Activated CD8-positive, alpha-beta T cell treated with anti-CD3 and anti-CD28 coated beads for 36 hours (primary cell): ENCODE results near the gene OPN3. TPM values are rescaled to one million over a fixed set of nuclear protein-coding genes. Genes with fewer than 3 reads are reported as not detected.
"Not testable (repeated sequence)": the region's sequence is repeated elsewhere in the genome, so short reads cannot be mapped to it uniquely, and the experiment has no call there.

Experiments used
- ATAC-seq: fragments of 200-7000 bp; cut with Tn5 transposase; one replicate; pipeline ENCODE4 v1.10.0; 2021; ENCODE audit warnings: mild to moderate bottlenecking, moderate library complexity
- CTCF ChIA-PET: fragments of 350-600 bp; sonication (Branson Sonifier 250); formaldehyde crosslinking; loops from one replicate; lab custom pipeline; 2021; ENCODE audit warnings: antibody characterized with exemption; lab: Charles Lee
- POLR2A ChIA-PET: fragments of 350-600 bp; sonication (Branson Sonifier 250); formaldehyde crosslinking; loops from one replicate; lab custom pipeline; 2021; ENCODE audit warnings: antibody characterized with exemption; lab: Charles Lee
- DNase-seq: peaks from one replicate; pipeline ENCODE4 v3.0.0-alpha.2; 2020
- H3K27ac Mint-ChIP-seq: one replicate; pipeline ENCODE4 v1.8.0; 2021; ENCODE audit warnings: mild to moderate bottlenecking, mixed read lengths
- H3K27me3 Mint-ChIP-seq: one replicate; pipeline ENCODE4 v1.8.0; 2021; ENCODE audit warnings: mixed read lengths
- H3K36me3 Mint-ChIP-seq: one replicate; pipeline ENCODE4 v1.8.0; 2021; ENCODE audit warnings: low read depth, mixed read lengths
- H3K4me1 Mint-ChIP-seq: one replicate; pipeline ENCODE4 v1.8.0; 2021; ENCODE audit warnings: low read depth, mixed read lengths
- H3K4me3 Mint-ChIP-seq: one replicate; pipeline ENCODE4 v1.8.0; 2021; ENCODE audit warnings: mild to moderate bottlenecking, moderate library complexity, mixed read lengths
- H3K9me3 Mint-ChIP-seq: one replicate; pipeline ENCODE4 v1.8.0; 2021; ENCODE audit warnings: mixed read lengths
- CTCF ChIP-seq: fragments of 200-600 bp; IDR thresholded peaks from one replicate; pipeline ENCODE4 v1.8.0; 2022; ENCODE audit warnings: antibody characterized with exemption, mild to moderate bottlenecking
- intact Hi-C: fragments of 100-400 bp; cut with micrococcal nuclease; formaldehyde crosslinking; loops from one replicate; pipeline ENCODE4 v1.10.0; 2022
- total RNA-seq, 2 experiments: library from RNA; stranded (reverse); gene quantifications; one replicate each; pipeline ENCODE4 v1.2.3, GENCODE V29; 2021

OPN3 gene
- total RNA-seq, 2 experiments from 2014 or later = 9.9 to 11.8 TPM

GRCh38 chr1:241674805-241675384 lies 34.7 kb upstream of the OPN3 start:
- no peak for TF ChIP-seq CTCF
- H3K36me3 Mint-ChIP-seq = no peaks in the 10 kb centered on the region
- no peak for DNase-seq
- no peak overlapping the region for H3K4me3 Mint-ChIP-seq
- ChIA-PET POLR2A (no interaction called here), CTCF (no interaction called here)
- no peaks in the 10 kb centered on the region for H3K27me3 Mint-ChIP-seq
- H3K27ac Mint-ChIP-seq = no peak overlapping the region
- no peaks in the 10 kb centered on the region for H3K9me3 Mint-ChIP-seq
- no peak for ATAC-seq
- intact Hi-C loops = loop anchor here (5.0 kb wide), 1 partner anchor 42 kb away; no protein-coding TSS in a partner anchor
- H3K4me1 Mint-ChIP-seq = peaks cover 49% of the 10 kb centered on the region

- ATAC-seq = no peak
- TF ChIP-seq CTCF = no peak
- Mint-ChIP-seq H3K27ac (no peak overlapping the region), H3K36me3 (no peaks in the 10 kb centered on the region), H3K4me1 (peaks cover 52% of the 10 kb centered on the region), H3K4me3 (no peak overlapping the region), H3K9me3 (no peaks in the 10 kb centered on the region), H3K27me3 (no peaks in the 10 kb centered on the region)
- CTCF ChIA-PET = interaction anchor here (0.6 kb wide), 1 partner anchor 140 kb away, joined by 3 read pairs; the partner anchor contains the start of gene KMO
- POLR2A ChIA-PET = no interaction called here
- intact Hi-C loops = no loop called here
- DNase-seq = no peak
These were observed 32.1 kb upstream of the OPN3 start for GRCh38 chr1:241672301-241672700.

GRCh38 chr1:241666419-241666818 lies 26.2 kb upstream of the OPN3 start:
- Mint-ChIP-seq H3K36me3 (no peaks in the 10 kb centered on the region), H3K27ac (no peak overlapping the region), H3K9me3 (no peaks in the 10 kb centered on the region), H3K4me1 (peaks cover 22% of the 10 kb centered on the region), H3K4me3 (no peak overlapping the region), H3K27me3 (no peaks in the 10 kb centered on the region)
- POLR2A ChIA-PET = no interaction called here
- ATAC-seq (no peak), DNase-seq (no peak)
- no peak for TF ChIP-seq CTCF
- CTCF ChIA-PET = no interaction called here
- intact Hi-C loops = no loop called here

- intact Hi-C loops = no loop called here
- Mint-ChIP-seq H3K27ac (no peak overlapping the region), H3K9me3 (no peaks in the 10 kb centered on the region), H3K36me3 (no peaks in the 10 kb centered on the region), H3K4me3 (no peak overlapping the region), H3K27me3 (peaks cover 2% of the 10 kb centered on the region), H3K4me1 (no peaks in the 10 kb centered on the region)
- ChIA-PET POLR2A (no interaction called here), CTCF (no interaction called here)
- DNase-seq (no peak), ATAC-seq (no peak)
- TF ChIP-seq CTCF = no peak
These were observed 20.3 kb upstream of the OPN3 start for GRCh38 chr1:241660424-241660972.

GRCh38 chr1:241659016-241659415 lies 18.8 kb upstream of the OPN3 start:
- H3K27ac Mint-ChIP-seq, H3K4me3 Mint-ChIP-seq, POLR2A ChIA-PET, DNase-seq, CTCF ChIA-PET, H3K27me3 Mint-ChIP-seq, intact Hi-C loops, H3K36me3 Mint-ChIP-seq, H3K4me1 Mint-ChIP-seq, H3K9me3 Mint-ChIP-seq, ATAC-seq: not testable (repeated sequence)
